A673 (cell line): Measurements from ENCODE around the gene ARPP21. TPM values are rescaled to one million over a fixed set of nuclear protein-coding genes. Genes with fewer than 3 reads are reported as not detected.
A peak's percentile ranks its signal among the peaks of the same experiment; 100 is the strongest.

Source experiments
- BruUV-seq: library from RNA; stranded (reverse); fragments of 400-500 nt; replicated peaks from 2 replicates; lab custom pipeline; 2021; lab: Mats Ljungman, UMichigan
- CTCF ChIA-PET: fragments of 300-600 bp; sonication (Branson Sonifier 250); formaldehyde crosslinking; loops from one replicate; lab custom pipeline; 2022; ENCODE audit warnings: antibody characterized with exemption; lab: Charles Lee
- POLR2A ChIA-PET: fragments of 300-600 bp; sonication (Branson Sonifier 250); formaldehyde crosslinking; loops from one replicate; lab custom pipeline; 2022; ENCODE audit warnings: antibody characterized with exemption; ENCODE audit not compliant: low non-redundant PET; lab: Charles Lee
- DNase-seq: peaks from one replicate; pipeline ENCODE4 v3.0.0-alpha.2; 2015; ENCODE audit warnings: low spot score
- H3K27ac ChIP-seq: fragments of 200-600 bp; sonication (generic); 2 replicates; pipeline ENCODE4 v1.5.1; 2016; ENCODE audit warnings: mixed run types, low read depth, mild to moderate bottlenecking, mixed read lengths, antibody characterized with exemption, low read length; ENCODE audit not compliant: poor library complexity, severe bottlenecking
- H3K27me3 ChIP-seq: fragments of 200-600 bp; sonication (generic); replicated peaks from 2 replicates; pipeline ENCODE4 v1.6.1; 2017; ENCODE audit warnings: mixed run types, low read depth, mild to moderate bottlenecking, mixed read lengths, antibody characterized with exemption, low read length; ENCODE audit not compliant: insufficient read depth, poor library complexity
- H3K36me3 ChIP-seq: fragments of 200-600 bp; sonication (generic); 2 replicates; pipeline ENCODE4 v1.6.1; 2016; ENCODE audit warnings: mixed run types, mild to moderate bottlenecking, mixed read lengths, antibody characterized with exemption, low read length; ENCODE audit not compliant: insufficient read depth, poor library complexity, severe bottlenecking
- H3K4me1 ChIP-seq: fragments of 200-600 bp; sonication (generic); 2 replicates; pipeline ENCODE4 v1.6.1; 2017; ENCODE audit warnings: mixed run types, mild to moderate bottlenecking, mixed read lengths, antibody characterized with exemption, low read length; ENCODE audit not compliant: insufficient read depth, poor library complexity, severe bottlenecking
- H3K4me3 ChIP-seq: fragments of 200-600 bp; sonication (generic); 2 replicates; pipeline ENCODE4 v1.5.1; 2016; ENCODE audit warnings: low read depth, mixed run types, mild to moderate bottlenecking, mixed read lengths, low read length; ENCODE audit not compliant: poor library complexity, severe bottlenecking
- H3K9me3 ChIP-seq: fragments of 200-600 bp; sonication (generic); 2 replicates; pipeline ENCODE4 v1.6.1; 2016; ENCODE audit warnings: mixed run types, low read depth, mild to moderate bottlenecking, mixed read lengths, antibody characterized with exemption, low read length; ENCODE audit not compliant: poor library complexity, severe bottlenecking
- EZH2 ChIP-seq: fragments of 200-600 bp; sonication (generic); IDR thresholded peaks from 2 replicates; pipeline ENCODE4 v1.6.1; 2017; ENCODE audit warnings: borderline replicate concordance, low read depth, mild to moderate bottlenecking, mixed read lengths, antibody characterized with exemption, low read length; ENCODE audit not compliant: poor library complexity, severe bottlenecking
- intact Hi-C: fragments of 100-400 bp; cut with micrococcal nuclease; formaldehyde crosslinking; loops from one replicate; pipeline ENCODE4 v1.10.0; 2022; ENCODE audit not compliant: unreplicated experiment
- total RNA-seq: library from RNA; stranded (reverse); gene quantifications from 2 replicates; pipeline ENCODE4 v1.2.3, GENCODE V29; 2021
- TF ChIP-seq, protein P1 (sequence below): fragments of 300-800, 200-600 bp; sonication (generic); conservative IDR thresholded peaks from 2 replicates; pipeline ENCODE4 v1.5.1; 2017; ENCODE audit warnings: low read depth, mild to moderate bottlenecking, antibody characterized with exemption, low read length, moderate library complexity, mixed read lengths

The ARPP21 gene
- total RNA-seq, 1 experiment from 2014 or later, result not detected

- POLR2A ChIA-PET, result no interaction called here
- no peaks in the 10 kb centered on the region for H3K4me1 ChIP-seq
- CTCF ChIA-PET, result no interaction called here
- no peak for DNase-seq
- H3K4me3 ChIP-seq, result no peak overlapping the region
- TF ChIP-seq EZH2, result no peak
- TF ChIP-seq, protein P1, sequence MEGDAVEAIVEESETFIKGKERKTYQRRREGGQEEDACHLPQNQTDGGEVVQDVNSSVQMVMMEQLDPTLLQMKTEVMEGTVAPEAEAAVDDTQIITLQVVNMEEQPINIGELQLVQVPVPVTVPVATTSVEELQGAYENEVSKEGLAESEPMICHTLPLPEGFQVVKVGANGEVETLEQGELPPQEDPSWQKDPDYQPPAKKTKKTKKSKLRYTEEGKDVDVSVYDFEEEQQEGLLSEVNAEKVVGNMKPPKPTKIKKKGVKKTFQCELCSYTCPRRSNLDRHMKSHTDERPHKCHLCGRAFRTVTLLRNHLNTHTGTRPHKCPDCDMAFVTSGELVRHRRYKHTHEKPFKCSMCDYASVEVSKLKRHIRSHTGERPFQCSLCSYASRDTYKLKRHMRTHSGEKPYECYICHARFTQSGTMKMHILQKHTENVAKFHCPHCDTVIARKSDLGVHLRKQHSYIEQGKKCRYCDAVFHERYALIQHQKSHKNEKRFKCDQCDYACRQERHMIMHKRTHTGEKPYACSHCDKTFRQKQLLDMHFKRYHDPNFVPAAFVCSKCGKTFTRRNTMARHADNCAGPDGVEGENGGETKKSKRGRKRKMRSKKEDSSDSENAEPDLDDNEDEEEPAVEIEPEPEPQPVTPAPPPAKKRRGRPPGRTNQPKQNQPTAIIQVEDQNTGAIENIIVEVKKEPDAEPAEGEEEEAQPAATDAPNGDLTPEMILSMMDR, result no peak
- no TSS peak for BruUV-seq
- H3K27me3 ChIP-seq, result no peaks in the 10 kb centered on the region
- H3K9me3 ChIP-seq, result no peaks in the 10 kb centered on the region
- no peaks in the 10 kb centered on the region for H3K36me3 ChIP-seq
- intact Hi-C loops, result no loop called here
- no peak overlapping the region for H3K27ac ChIP-seq
Observed at GRCh38 chr3:35745351-35745750, 106.0 kb downstream of the ARPP21 start.

DNA sequence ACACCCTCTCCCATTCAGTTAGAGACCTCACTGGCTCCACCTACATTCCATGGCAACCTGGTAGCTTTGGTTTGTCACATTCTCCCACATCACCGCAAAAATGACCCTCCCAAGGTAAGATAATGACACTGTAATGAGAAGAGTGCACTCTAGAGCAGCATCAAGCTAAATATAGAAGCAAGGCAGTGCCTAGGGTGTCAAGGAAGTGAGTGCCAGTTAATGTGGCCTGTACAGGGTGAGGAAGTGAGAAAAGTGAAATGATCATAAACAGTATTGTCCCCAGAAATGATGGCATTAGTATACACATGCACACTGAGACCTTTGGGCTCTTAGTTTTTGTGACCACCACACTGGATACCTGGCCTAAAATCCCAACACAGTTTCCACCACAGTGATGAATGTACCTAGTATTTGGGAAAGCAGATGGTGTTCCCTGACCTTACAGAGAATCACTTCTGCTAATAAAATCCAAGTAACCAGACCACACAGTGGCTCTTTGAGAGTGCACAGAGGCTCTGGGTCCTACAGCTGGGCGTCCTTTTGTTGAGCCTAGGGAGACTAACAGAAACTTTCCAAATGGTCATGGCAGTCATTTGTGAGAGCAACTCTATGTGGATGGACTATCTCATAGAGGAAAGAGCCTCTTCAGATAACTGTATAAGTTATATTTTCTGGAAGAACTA is 106.6 kb downstream of the ARPP21 start:
- POLR2A ChIA-PET, result no interaction called here
- CTCF ChIA-PET, result no interaction called here
- intact Hi-C loops, result no loop called here
- H3K27me3 ChIP-seq, result no peaks in the 10 kb centered on the region
- no TSS peak for BruUV-seq
- H3K9me3 ChIP-seq, result no peaks in the 10 kb centered on the region
- H3K36me3 ChIP-seq, result no peaks in the 10 kb centered on the region
- H3K4me3 ChIP-seq, result no peak overlapping the region
- DNase-seq, result no peak
- H3K27ac ChIP-seq, result no peak overlapping the region
- TF ChIP-seq EZH2, result no peak
- TF ChIP-seq, protein P1, result no peak
- H3K4me1 ChIP-seq, result no peaks in the 10 kb centered on the region

GRCh38 chr3:35746492-35746891 is 107.2 kb downstream of the ARPP21 start:
- H3K4me1 ChIP-seq, result no peaks in the 10 kb centered on the region
- BruUV-seq, result no TSS peak
- H3K27me3 ChIP-seq, result no peaks in the 10 kb centered on the region
- peak; percentile 14 for DNase-seq
- POLR2A ChIA-PET, result interaction anchor here (0.6 kb wide), 1 partner anchor 175 kb away, joined by 3 read pairs; no protein-coding TSS in a partner anchor
- TF ChIP-seq, protein P1, result no peak
- no peak for TF ChIP-seq EZH2
- no peak overlapping the region for H3K4me3 ChIP-seq
- no peak overlapping the region for H3K27ac ChIP-seq
- H3K9me3 ChIP-seq, result no peaks in the 10 kb centered on the region
- CTCF ChIA-PET, result interaction anchor here (0.6 kb wide), 1 partner anchor 14 kb away, joined by 4 read pairs; no protein-coding TSS in a partner anchor
- no peaks in the 10 kb centered on the region for H3K36me3 ChIP-seq
- intact Hi-C loops, result no loop called here
